Trophoblast cell (in vitro differentiated cells and primary cell): ENCODE measurements around the gene TMC4.
A peak's percentile ranks its signal among the peaks of the same experiment; 100 is the strongest.

Experiments used
- DNase-seq, 2 donors: peaks; one replicate each; pipeline ENCODE4 v3.0.0-alpha.2; 2016
- H2AFZ ChIP-seq: 2 replicates; pipeline ENCODE4 v1.6.1; 2013; ENCODE audit warnings: low read length, moderate library complexity, mild to moderate bottlenecking; ENCODE audit not compliant: insufficient read depth, poor library complexity
- H2AK5ac ChIP-seq: 2 replicates; pipeline ENCODE4 v1.6.1; 2013; ENCODE audit warnings: mild to moderate bottlenecking, low read length
- H2BK120ac ChIP-seq: 2 replicates; pipeline ENCODE4 v1.6.1; 2013; ENCODE audit warnings: low read length, mild to moderate bottlenecking, moderate library complexity; ENCODE audit not compliant: insufficient read depth, poor library complexity
- H2BK12ac ChIP-seq: 2 replicates; pipeline ENCODE4 v1.6.1; 2013; ENCODE audit warnings: mild to moderate bottlenecking, low read length, moderate library complexity
- H2BK5ac ChIP-seq: 2 replicates; pipeline ENCODE4 v1.6.1; 2013; ENCODE audit warnings: low read length, low read depth, moderate library complexity, mild to moderate bottlenecking; ENCODE audit not compliant: poor library complexity
- H3K14ac ChIP-seq: 2 replicates; pipeline ENCODE4 v1.6.1; 2013; ENCODE audit warnings: mild to moderate bottlenecking, low read length
- H3K18ac ChIP-seq: 2 replicates; pipeline ENCODE4 v1.6.1; 2013; ENCODE audit warnings: mild to moderate bottlenecking, low read length
- H3K23ac ChIP-seq: 2 replicates; pipeline ENCODE4 v1.6.1; 2013; ENCODE audit warnings: low read length
- H3K27ac ChIP-seq: 2 replicates; pipeline ENCODE4 v1.5.1; 2013; ENCODE audit warnings: low read depth, mild to moderate bottlenecking, inconsistent platforms, low read length, moderate library complexity
- H3K27me3 ChIP-seq: 2 replicates; pipeline ENCODE4 v1.6.1; 2013; ENCODE audit warnings: inconsistent platforms, mild to moderate bottlenecking, low read length, moderate library complexity; ENCODE audit not compliant: insufficient read depth
- H3K36me3 ChIP-seq, 2 experiments: 1 replicate in 1 of 2; 2 replicates in 1 of 2; pipeline ENCODE4 v1.6.1; 2013; ENCODE audit warnings: low read length in 2 of 2, mild to moderate bottlenecking in 2 of 2, moderate library complexity in 1 of 2; ENCODE audit not compliant: insufficient read depth in 2 of 2, control insufficient read depth in 1 of 2
- H3K4ac ChIP-seq: 2 replicates; pipeline ENCODE4 v1.6.1; 2013; ENCODE audit warnings: low read depth, mild to moderate bottlenecking, low read length, moderate library complexity
- H3K4me1 ChIP-seq, 2 experiments: 1 replicate in 1 of 2; 2 replicates in 1 of 2; pipeline ENCODE4 v1.6.1; 2013; ENCODE audit warnings: low read length in 2 of 2, mild to moderate bottlenecking in 2 of 2, moderate library complexity in 1 of 2; ENCODE audit not compliant: insufficient read depth in 2 of 2, control insufficient read depth in 1 of 2
- H3K4me2 ChIP-seq: 2 replicates; pipeline ENCODE4 v1.6.1; 2013; ENCODE audit warnings: inconsistent platforms, mild to moderate bottlenecking, low read length, moderate library complexity
- H3K4me3 ChIP-seq: 2 replicates; pipeline ENCODE4 v1.5.1; 2013; ENCODE audit warnings: mild to moderate bottlenecking, low read depth, low read length, inconsistent platforms
- H3K79me1 ChIP-seq: one replicate; pipeline ENCODE4 v1.6.1; 2013; ENCODE audit warnings: low read length
- H3K79me2 ChIP-seq: 2 replicates; pipeline ENCODE4 v1.6.1; 2013; ENCODE audit warnings: low read length, mild to moderate bottlenecking; ENCODE audit not compliant: control insufficient read depth, insufficient read depth, poor library complexity
- H3K9ac ChIP-seq: 2 replicates; pipeline ENCODE4 v1.6.1; 2013; ENCODE audit warnings: mild to moderate bottlenecking, low read length
- H3K9me3 ChIP-seq: 2 replicates; pipeline ENCODE4 v1.6.1; 2013; ENCODE audit warnings: low read depth, mild to moderate bottlenecking, control low read depth, inconsistent platforms, low read length; ENCODE audit not compliant: insufficient read depth
- H4K12ac ChIP-seq: 2 replicates; pipeline ENCODE4 v1.6.1; 2013; ENCODE audit warnings: low read depth, mild to moderate bottlenecking, low read length, moderate library complexity
- H4K8ac ChIP-seq: 2 replicates; pipeline ENCODE4 v1.6.1; 2013; ENCODE audit warnings: low read depth, mild to moderate bottlenecking, low read length, moderate library complexity
- H4K91ac ChIP-seq: one replicate; pipeline ENCODE4 v1.6.1; 2013; ENCODE audit warnings: low read depth, mild to moderate bottlenecking, low read length, moderate library complexity
- WGBS: extraction: QIAGEN DNeasy Blood & Tissue Kit; methylation state at CpG from one replicate; pipeline ENCODE4 v1.1.7; 2013; ENCODE audit warnings: missing lambda C conversion rate; ENCODE audit not compliant: insufficient read length, insufficient coverage; ENCODE audit errors: extremely low coverage; 5-methylcytosine and 5-hydroxymethylcytosine counted together

The TMC4 gene

DNA sequence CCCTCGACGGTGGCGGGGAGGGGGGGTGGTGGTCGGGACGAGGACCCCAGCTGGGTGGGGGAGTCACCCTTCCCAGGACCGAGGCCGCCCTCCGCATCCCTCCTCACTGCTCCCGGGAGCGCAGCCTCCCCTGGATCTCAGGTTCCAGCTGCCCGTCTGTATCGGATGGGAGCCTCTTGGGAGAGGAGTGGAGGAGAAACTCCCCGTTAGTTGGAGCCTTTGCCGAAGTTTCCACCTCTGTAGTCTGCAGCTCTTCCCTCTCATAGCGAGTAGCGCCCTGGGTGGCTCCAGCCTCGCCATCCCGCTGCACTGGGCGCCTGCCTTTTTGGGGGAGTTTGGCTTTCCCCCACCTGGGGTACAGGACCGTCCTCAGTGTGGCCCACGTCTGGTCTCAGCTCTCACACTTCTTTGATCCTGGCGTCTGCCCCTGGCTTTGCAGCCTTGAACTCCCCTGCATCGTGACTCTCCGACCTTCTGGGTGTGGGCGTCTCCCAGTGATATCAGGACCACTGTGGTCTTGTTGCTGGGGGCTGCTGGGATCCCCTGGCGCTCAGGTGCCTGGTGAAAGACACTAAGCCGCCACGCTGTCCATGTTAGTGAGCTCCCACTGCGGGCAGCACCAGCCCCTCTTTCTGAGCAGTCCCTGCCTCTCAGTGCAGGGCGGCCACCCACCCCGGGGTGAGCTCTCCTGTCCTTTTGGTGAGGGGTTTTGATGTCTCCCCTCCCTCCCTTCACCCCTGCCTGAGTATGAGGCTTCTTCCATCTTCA is 34.3 kb downstream of the TMC4 start:
- Histone ChIP-seq H4K12ac (peak overlapping the region; percentile 28), H3K4ac (peak overlapping the region; percentile 100), H3K27me3 (no peaks in the 10 kb centered on the region), H3K4me3 (peak overlapping the region; percentile 95), H3K4me2 (peak overlapping the region; percentile 64), H2AFZ (peak overlapping the region; percentile 1), H4K91ac (peak overlapping the region; percentile 99), H2BK5ac (no peak overlapping the region), H3K36me3 (peaks cover 38 to 45% of the 10 kb centered on the region in 2 experiments), H2AK5ac (peak overlapping the region; percentile 95), H3K14ac (peak overlapping the region; percentile 22), H3K79me1 (peaks cover 8% of the 10 kb centered on the region), H3K18ac (no peak overlapping the region), H3K23ac (no peak overlapping the region), H3K9ac (peak overlapping the region; percentile 55), H3K27ac (no peak overlapping the region), H3K9me3 (peaks cover 1% of the 10 kb centered on the region), H3K79me2 (peaks cover 31% of the 10 kb centered on the region), H4K8ac (no peak overlapping the region), H2BK120ac (no peak overlapping the region), H2BK12ac (no peak overlapping the region), H3K4me1 (peaks cover 11 to 15% of the 10 kb centered on the region in 2 experiments)
- no peak for DNase-seq
- WGBS = no CpG with 5 or more reads among the region's 31 CpGs

DNA sequence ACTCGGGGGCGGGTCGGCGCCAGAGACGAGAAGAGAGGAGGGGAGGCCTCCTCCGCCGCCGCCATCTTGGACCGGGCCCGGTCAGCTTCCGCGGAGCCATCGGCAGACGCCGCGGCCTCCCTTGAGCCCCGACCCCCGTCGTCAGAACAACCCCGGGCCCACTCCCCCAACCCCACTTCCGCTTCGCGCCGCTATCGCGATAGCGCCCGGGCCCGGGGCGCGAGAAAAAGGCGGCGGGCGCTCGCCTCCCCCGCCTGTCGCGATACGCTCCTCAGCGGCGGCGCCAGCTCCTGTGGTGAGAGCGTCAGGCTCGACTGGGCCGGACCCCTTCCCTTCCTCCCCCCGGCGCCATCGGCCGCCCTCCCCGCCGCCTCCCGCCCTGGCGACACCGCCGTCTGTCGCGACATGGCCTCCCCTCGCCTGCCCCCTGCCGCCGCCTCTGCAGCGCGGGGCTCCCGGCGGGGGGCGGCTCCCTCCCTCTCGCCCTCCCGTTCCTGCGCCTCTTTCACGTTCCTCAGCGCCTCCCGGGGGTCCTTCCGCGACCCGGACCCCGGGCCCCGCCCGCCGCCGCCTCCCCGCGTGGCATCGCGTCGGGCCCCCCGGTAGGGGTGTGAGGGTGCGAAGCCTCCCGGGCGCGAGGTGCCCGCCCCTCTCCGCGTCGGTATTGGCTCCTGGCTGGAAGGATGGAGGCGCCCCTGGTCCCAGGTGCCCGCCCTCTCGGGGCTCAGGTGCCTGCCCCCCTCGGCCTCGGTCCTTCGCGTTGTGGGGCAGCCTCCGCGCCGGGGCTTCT is 35.1 kb downstream of the TMC4 start, which contains the start of gene CNOT3:
CNOT3 (plus strand) TSS at position 64 of the 790 bp plus-strand sequence. CDS start 5,217 bp downstream, outside the sequence.
- Histone ChIP-seq H3K18ac (peak within 1 kb of the TSS; percentile 95), H3K4me1 (peaks cover 11 to 15% of the 10 kb centered on the region in 2 experiments), H2AK5ac (peak within 1 kb of the TSS; percentile 95), H3K79me1 (peaks cover 8% of the 10 kb centered on the region), H3K36me3 (peaks cover 32 to 40% of the 10 kb centered on the region in 2 experiments), H3K4me2 (peak within 1 kb of the TSS; percentile 83), H2BK120ac (peak within 1 kb of the TSS; percentile 85), H4K12ac (peak within 1 kb of the TSS; percentile 92), H2BK12ac (no peak within 1 kb of the TSS), H2BK5ac (peak within 1 kb of the TSS; percentile 85), H3K14ac (peak within 1 kb of the TSS; percentile 96), H3K4me3 (peak within 1 kb of the TSS; percentile 95), H3K27me3 (no peaks in the 10 kb centered on the region), H3K27ac (peak within 1 kb of the TSS; percentile 60), H3K9ac (peak within 1 kb of the TSS; percentile 94), H3K23ac (peak within 1 kb of the TSS; percentile 9), H4K91ac (peak within 1 kb of the TSS; percentile 99), H4K8ac (peak within 1 kb of the TSS; percentile 90), H3K4ac (peak within 1 kb of the TSS; percentile 100), H2AFZ (peak within 1 kb of the TSS; percentile 81), H3K79me2 (peaks cover 31% of the 10 kb centered on the region), H3K9me3 (peaks cover 3% of the 10 kb centered on the region)
- DNase-seq = no peak
- WGBS = no CpG with 5 or more reads among the region's 103 CpGs

DNA sequence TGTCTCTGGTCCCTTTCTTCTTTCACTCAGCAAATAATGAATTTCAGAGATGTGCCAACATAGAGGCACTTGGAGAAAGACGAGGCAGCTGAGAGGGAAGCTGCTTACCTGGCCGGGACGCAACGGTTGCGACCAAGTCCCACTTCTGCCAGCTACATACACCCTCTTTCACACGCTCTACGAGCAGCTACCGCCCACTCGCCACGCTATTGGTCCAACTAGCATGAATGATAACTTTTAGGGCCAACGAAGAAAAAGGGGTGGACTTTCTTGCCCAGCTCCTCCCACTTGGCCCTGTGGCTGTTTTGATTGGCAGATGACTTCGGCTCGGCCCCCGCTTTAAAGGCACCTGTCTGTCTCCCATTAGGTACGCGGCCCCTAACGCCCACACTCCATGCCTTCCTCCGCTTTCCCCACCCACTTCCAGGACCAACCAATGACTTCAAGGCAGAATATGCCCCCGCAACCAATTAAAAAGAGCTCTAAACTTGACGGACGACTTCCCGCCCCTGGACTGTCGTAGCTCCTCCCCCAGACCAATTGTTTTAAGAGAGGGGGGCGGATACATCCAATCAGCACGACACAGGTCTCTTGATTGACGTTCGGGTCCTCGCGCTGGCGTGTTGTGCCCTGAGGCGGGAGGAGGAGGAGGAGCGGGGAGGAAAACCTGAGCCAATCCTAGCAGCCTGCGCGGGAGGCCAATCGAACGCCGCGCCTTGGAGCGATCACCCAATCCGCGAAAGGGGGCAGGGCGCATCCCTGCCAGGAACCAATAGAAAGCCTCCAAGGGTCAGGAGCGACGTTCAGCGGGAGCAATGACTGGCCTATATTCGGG is 35.9 kb downstream of the TMC4 start:
- Histone ChIP-seq H3K27me3 (no peaks in the 10 kb centered on the region), H2BK5ac (no peak overlapping the region), H2BK12ac (no peak overlapping the region), H3K4me1 (peaks cover 11 to 15% of the 10 kb centered on the region in 2 experiments), H3K4ac (no peak overlapping the region), H3K79me2 (peaks cover 31% of the 10 kb centered on the region), H2AFZ (peak overlapping the region; percentile 42), H3K14ac (no peak overlapping the region), H4K91ac (no peak overlapping the region), H2BK120ac (no peak overlapping the region), H3K23ac (peak overlapping the region; percentile 9), H3K79me1 (peaks cover 8% of the 10 kb centered on the region), H4K8ac (no peak overlapping the region), H3K36me3 (peaks cover 24 to 34% of the 10 kb centered on the region in 2 experiments), H3K27ac (peak overlapping the region; percentile 45), H3K4me3 (peak overlapping the region; percentile 57), H3K9me3 (peaks cover 3% of the 10 kb centered on the region), H2AK5ac (no peak overlapping the region), H3K4me2 (peak overlapping the region; percentile 83), H3K9ac (peak overlapping the region; percentile 44), H4K12ac (no peak overlapping the region), H3K18ac (peak overlapping the region; percentile 12)
- peak; percentile 100 for DNase-seq
- WGBS = no CpG with 5 or more reads among the region's 46 CpGs
